Cardiac muscle cell (in vitro differentiated cells and primary cell): Measurements from ENCODE around the gene TAOK3. TPM values are rescaled to one million over a fixed set of nuclear protein-coding genes. Genes with fewer than 3 reads are reported as not detected.
"Not testable (repeated sequence)": the region's sequence is repeated elsewhere in the genome, so short reads cannot be mapped to it uniquely, and the experiment has no call there.

ENCODE experiments used
- DNase-seq, 2 donors: peaks; one replicate each; pipeline versions ENCODE4 v3.0.0 to v3.0.0-alpha.2; 2010 to 2017; ENCODE audit warnings: low read depth in 1 of 2, low spot score in 1 of 2
- H3K27ac ChIP-seq: fragments of 200-600 bp; sonication (generic); 2 replicates; pipeline ENCODE4 v1.5.1; 2016
- H3K27me3 ChIP-seq: fragments of 200-600 bp; sonication (generic); 2 replicates; pipeline ENCODE4 v1.6.0; 2016; ENCODE audit warnings: control low read depth
- H3K36me3 ChIP-seq: fragments of 200-600 bp; sonication (generic); 2 replicates; pipeline ENCODE4 v1.5.1; 2016; ENCODE audit warnings: control low read depth
- H3K4me1 ChIP-seq: fragments of 200-600 bp; sonication (generic); 2 replicates; pipeline ENCODE4 v1.8.1; 2017; ENCODE audit warnings: low read depth, mild to moderate bottlenecking, mixed run types
- H3K4me3 ChIP-seq: fragments of 200-600 bp; sonication (generic); 2 replicates; pipeline ENCODE4 v1.5.1; 2016; ENCODE audit warnings: mild to moderate bottlenecking
- H3K9me3 ChIP-seq: fragments of 200-600 bp; sonication (generic); 2 replicates; pipeline ENCODE4 v1.5.1; 2017; ENCODE audit warnings: low read depth, mild to moderate bottlenecking, control low read depth
- CTCF ChIP-seq: IDR thresholded peaks from 2 replicates; pipeline ENCODE4 v1.5.1; 2012; ENCODE audit warnings: low read depth, mild to moderate bottlenecking, low read length
- polyA plus RNA-seq: library from polyadenylated mRNA; unstranded; fragments of >200 nt; fragmentation: Nextera tagmentation; extraction: Ambion mirVana; gene quantifications from 2 replicates; pipeline ENCODE4 v1.2.1, GENCODE V29; 2016
- total RNA-seq: library from RNA; depleted of rRNA; stranded (reverse); fragments of >200 nt; gene quantifications from 2 replicates; pipeline ENCODE4 v1.2.3, GENCODE V29; 2016

The TAOK3 gene
- total and polyA plus RNA-seq, 2 experiments from 2014 or later: 10.5 to 13.9 TPM

- Histone ChIP-seq H3K4me3 (no peak overlapping the region), H3K27me3 (no peaks in the 10 kb centered on the region), H3K9me3 (no peaks in the 10 kb centered on the region), H3K4me1 (peaks cover 3% of the 10 kb centered on the region), H3K27ac (no peak overlapping the region), H3K36me3 (no peaks in the 10 kb centered on the region)
- no peak for DNase-seq
- no peak for TF ChIP-seq CTCF
Measured at GRCh38 chr12:118315821-118316220, 56.9 kb downstream of the TAOK3 start.

GRCh38 chr12:118312578-118312977 lies 60.1 kb downstream of the TAOK3 start:
- DNase-seq: no peak
- Histone ChIP-seq H3K4me1 (peaks cover 3% of the 10 kb centered on the region), H3K27me3 (no peaks in the 10 kb centered on the region), H3K27ac (no peak overlapping the region), H3K4me3 (no peak overlapping the region), H3K9me3 (no peaks in the 10 kb centered on the region), H3K36me3 (no peaks in the 10 kb centered on the region)
- TF ChIP-seq CTCF: no peak

- Histone ChIP-seq H3K27ac (no peak overlapping the region), H3K36me3 (no peaks in the 10 kb centered on the region), H3K27me3 (no peaks in the 10 kb centered on the region), H3K4me1 (peaks cover 3% of the 10 kb centered on the region), H3K4me3 (no peak overlapping the region), H3K9me3 (no peaks in the 10 kb centered on the region)
- DNase-seq: no peak
- no peak for TF ChIP-seq CTCF
Measured at GRCh38 chr12:118311666-118312065, 61.0 kb downstream of the TAOK3 start.

- Histone ChIP-seq H3K27ac (no peak overlapping the region), H3K9me3 (no peaks in the 10 kb centered on the region), H3K4me1 (peaks cover 3% of the 10 kb centered on the region), H3K4me3 (no peak overlapping the region), H3K27me3 (no peaks in the 10 kb centered on the region), H3K36me3 (no peaks in the 10 kb centered on the region)
- no peak for DNase-seq
- no peak for TF ChIP-seq CTCF
Measured at GRCh38 chr12:118310320-118310719, 62.4 kb downstream of the TAOK3 start.

GRCh38 chr12:118308006-118308405 lies 64.7 kb downstream of the TAOK3 start:
- not testable (repeated sequence) for H3K27ac ChIP-seq, H3K36me3 ChIP-seq, H3K4me1 ChIP-seq, H3K9me3 ChIP-seq, H3K27me3 ChIP-seq, H3K4me3 ChIP-seq
- DNase-seq: peak in 1 of 2 donors; percentile 81

GRCh38 chr12:118307069-118307954 lies 65.4 kb downstream of the TAOK3 start:
- Histone ChIP-seq H3K4me3 (no peak overlapping the region), H3K9me3 (no peaks in the 10 kb centered on the region), H3K36me3 (no peaks in the 10 kb centered on the region), H3K27ac (no peak overlapping the region), H3K27me3 (no peaks in the 10 kb centered on the region), H3K4me1 (no peaks in the 10 kb centered on the region)
- no peak for TF ChIP-seq CTCF
- DNase-seq: peak in 1 of 2 donors; percentile 87
